GM12878 (cell line): ENCODE data around the gene PSMC4. TPM values are rescaled to one million over a fixed set of nuclear protein-coding genes. Genes with fewer than 3 reads are reported as not detected.

ENCODE experiments used
- ATAC-seq: fragments of 200-7000 bp; cut with Tn5 transposase; 3 replicates; pipeline ENCODE4 v1.9.1; 2020; ENCODE audit warnings: mild to moderate bottlenecking, moderate library complexity
- BruUV-seq: library from RNA; stranded (reverse); fragments of 400-500 nt; replicated peaks from 2 replicates; lab custom pipeline; 2021; lab: Mats Ljungman, UMichigan
- CTCF ChIA-PET: fragments of 300-600 bp; sonication (Branson Sonifier 250); formaldehyde crosslinking; extraction: SDS; loops from one replicate; lab custom pipeline; 2021; ENCODE audit warnings: inconsistent platforms; lab: Yijun Ruan, JAX
- POLR2A ChIA-PET: fragments of 350-600 bp; formaldehyde crosslinking; extraction: SDS; loops from one replicate; lab custom pipeline; 2021; ENCODE audit warnings: inconsistent platforms; lab: Charles Lee
- RAD21 ChIA-PET: fragments of 300-600 bp; sonication (Branson Sonifier 250); formaldehyde crosslinking; loops from one replicate; lab custom pipeline; 2023; ENCODE audit warnings: antibody characterized with exemption; ENCODE audit not compliant: unreplicated experiment; lab: Charles Lee
- SMC1A ChIA-PET: fragments of 300-600 bp; sonication (Branson Sonifier 250); formaldehyde crosslinking; loops from one replicate; lab custom pipeline; 2023; ENCODE audit not compliant: unreplicated experiment, uncharacterized antibody; lab: Charles Lee
- DNase-seq: peaks from one replicate; pipeline ENCODE4 v3.0.0-alpha.2; 2011; ENCODE audit warnings: low read depth, low spot score
- FAIRE-seq: peaks from 3 replicates; lab custom pipeline; 2011; peaks lifted over from hg19 to GRCh38; lab: Jason Lieb, UNC
- H2AFZ ChIP-seq: 2 replicates; pipeline ENCODE4 v1.6.0; 2011; ENCODE audit warnings: low read depth, low read length, control low read depth; ENCODE audit not compliant: control insufficient read depth
- H3K27ac ChIP-seq: 2 replicates; pipeline ENCODE4 v1.5.1; 2011; ENCODE audit warnings: control low read depth; ENCODE audit not compliant: control insufficient read depth, insufficient read depth
- H3K27me3 ChIP-seq, 2 experiments: replicated peaks in 1 of 2; 2 replicates each; pipeline versions ENCODE4 v1.6.0 to v1.6.1; 2011; ENCODE audit warnings: low read length in 1 of 2; ENCODE audit not compliant: control insufficient read depth in 2 of 2, insufficient read depth in 2 of 2
- H3K36me3 ChIP-seq, 2 experiments: 2 replicates each; pipeline ENCODE4 v1.5.1; 2011; ENCODE audit warnings: low read length in 1 of 2; ENCODE audit not compliant: control insufficient read depth in 2 of 2, insufficient read depth in 2 of 2
- H3K4me1 ChIP-seq: 2 replicates; pipeline ENCODE4 v1.6.1; 2011; ENCODE audit warnings: mild to moderate bottlenecking, low read length, moderate library complexity, mixed read lengths; ENCODE audit not compliant: control insufficient read depth, insufficient read depth
- H3K4me2 ChIP-seq: 2 replicates; pipeline ENCODE4 v1.6.0; 2011; ENCODE audit warnings: control low read depth; ENCODE audit not compliant: control insufficient read depth, insufficient read depth
- H3K4me3 ChIP-seq: fragments of 200-600 bp; sonication (generic); 2 replicates; pipeline ENCODE4 v1.5.1; 2016
- H3K79me2 ChIP-seq: 2 replicates; pipeline ENCODE4 v1.6.0; 2011; ENCODE audit warnings: low read length; ENCODE audit not compliant: control insufficient read depth, insufficient read depth
- H3K9ac ChIP-seq: 2 replicates; pipeline ENCODE4 v1.8.0; 2011; ENCODE audit warnings: low read length, control low read depth, mixed read lengths; ENCODE audit not compliant: control insufficient read depth, insufficient read depth
- H3K9me3 ChIP-seq: replicated peaks from 3 replicates; pipeline ENCODE4 v1.5.1; 2011; ENCODE audit warnings: mild to moderate bottlenecking, low read length; ENCODE audit not compliant: control insufficient read depth, insufficient read depth
- H4K20me1 ChIP-seq: 2 replicates; pipeline ENCODE4 v1.6.0; 2011; ENCODE audit not compliant: control insufficient read depth, insufficient read depth
- MLLT1 ChIP-seq: fragments of 450-650 bp; IDR thresholded peaks from 2 replicates; pipeline ENCODE4 v1.6.1; 2016; ENCODE audit warnings: mild to moderate bottlenecking
- RBBP5 ChIP-seq: fragments of 200-600 bp; sonication (generic); conservative IDR thresholded peaks from 2 replicates; pipeline ENCODE4 v1.6.1; 2016
- WGBS: methylation state at CpG from one replicate; pipeline ENCODE4 v1.1.6; 2016; ENCODE audit warnings: low lambda C conversion rate; ENCODE audit not compliant: insufficient replicate concordance, insufficient coverage; ENCODE audit errors: missing lambda C conversion rate; 5-methylcytosine and 5-hydroxymethylcytosine counted together
- in situ Hi-C: fragments of 300-500 bp; cut with MboI; formaldehyde crosslinking; loops from 9 replicates; pipeline ENCODE4 v1.14.3; 2018; ENCODE audit warnings: mixed read lengths
- intact Hi-C: fragments of 100-400 bp; cut with micrococcal nuclease; formaldehyde crosslinking; loops from one replicate; pipeline ENCODE4 v1.14.2; 2022; ENCODE audit not compliant: unreplicated experiment
- polyA plus RNA-seq, 11 experiments: library from polyadenylated mRNA; depleted of rRNA in 4 of 11; unstranded in 6 of 11; stranded (reverse) in 5 of 11; fragments of >200 nt; fragmentation: Nextera tagmentation in 4 of 11; fragmentation: Illumina TruSeq in 1 of 11; extraction: Ambion mirVana in 4 of 11; extraction: Trizol in 1 of 11; gene quantifications; 1 replicate in 1 of 11; 2 replicates in 10 of 11; pipeline versions ENCODE4 v1.2.1 to v1.2.3, GENCODE V29; 2011 to 2016; ENCODE audit warnings: inconsistent platforms in 2 of 11, missing spikeins in 2 of 11, low read depth in 1 of 11
- total RNA-seq, 4 experiments: library from RNA; depleted of rRNA in 3 of 4; stranded (reverse); fragments of >200 nt in 3 of 4; fragmentation: Illumina TruSeq in 1 of 4; extraction: Trizol in 1 of 4; gene quantifications; 2 replicates each; pipeline versions ENCODE4 v1.2.1 to v1.2.3, GENCODE V29; 2013 to 2021

Gene PSMC4
- total and polyA plus RNA-seq, 10 of the 15 experiments (the other 5 are each of a cell fraction or from before 2014, with no cell fraction given): 55.2 to 328 (median 127) TPM

GRCh38 chr19:39969266-39969665, 1.7 kb upstream of the PSMC4 start:
- Histone ChIP-seq H3K36me3 (peaks cover 5 to 11% of the 10 kb centered on the region in 2 experiments; a peak in 3 of 4 replicates), H3K27ac (peak overlapping the region; percentile 89), H3K9ac (no peak overlapping the region), H3K4me2 (peak overlapping the region; percentile 97), H3K27me3 (no peaks in the 10 kb centered on the region), H3K4me3 (peak overlapping the region; percentile 78), H3K4me1 (peaks cover 10% of the 10 kb centered on the region; the same call in 1 of the 2 replicates), H3K9me3 (no peaks in the 10 kb centered on the region; the same call in 2 of the 3 replicates), H2AFZ (peak overlapping the region; percentile 11), H3K79me2 (peaks cover 20% of the 10 kb centered on the region), H4K20me1 (no peaks in the 10 kb centered on the region)
- WGBS: 85% methylated on average over 6 of the region's 6 CpGs
- RAD21 ChIA-PET: interaction anchor here (1.1 to 3.9 kb wide), 15 partner anchors 8 to 296 kb away, joined by 3 to 73 read pairs (median 21); partner anchors contain the start of genes DYRK1B and FBL
- CTCF ChIA-PET: interaction anchor here (0.6 to 4.3 kb wide), 16 partner anchors 8 to 295 kb away, joined by 3 to 84 read pairs (median 23); partner anchors contain the start of genes FBL and ZNF546
- intact Hi-C loops: no loop called here
- DNase-seq: no peak
- SMC1A ChIA-PET: interaction anchor here (1.6 to 4.1 kb wide), 14 partner anchors 8 to 296 kb away, joined by 7 to 115 read pairs (median 21); partner anchors contain the start of genes FBL, ZNF546 and ZNF780B
- TF ChIP-seq RBBP5 (no peak), MLLT1 (0 out of 2 replicates have a peak, but pooled peaks have one; percentile 6)
- in situ Hi-C loops: no loop called here
- FAIRE-seq: no peak
- ATAC-seq: no peak
- POLR2A ChIA-PET: interaction anchor here (0.8 to 2.7 kb wide), 8 partner anchors 13 to 452 kb away, joined by 3 to 33 read pairs (median 11); partner anchors contain the start of genes FBL and ZNF546
- no TSS peak for BruUV-seq
